ENCODE data around the gene MS4A10. TPM values are rescaled to one million over a fixed set of nuclear protein-coding genes. Genes with fewer than 3 reads are reported as not detected.

Gene MS4A10
- polyA plus RNA-seq, 1 donor: 0.08 TPM

GRCh38 chr11:60825118-60825517 lies 40.0 kb downstream of the MS4A10 start:
- no peak for DNase-seq (ENCODE audit: low read depth)

DNA sequence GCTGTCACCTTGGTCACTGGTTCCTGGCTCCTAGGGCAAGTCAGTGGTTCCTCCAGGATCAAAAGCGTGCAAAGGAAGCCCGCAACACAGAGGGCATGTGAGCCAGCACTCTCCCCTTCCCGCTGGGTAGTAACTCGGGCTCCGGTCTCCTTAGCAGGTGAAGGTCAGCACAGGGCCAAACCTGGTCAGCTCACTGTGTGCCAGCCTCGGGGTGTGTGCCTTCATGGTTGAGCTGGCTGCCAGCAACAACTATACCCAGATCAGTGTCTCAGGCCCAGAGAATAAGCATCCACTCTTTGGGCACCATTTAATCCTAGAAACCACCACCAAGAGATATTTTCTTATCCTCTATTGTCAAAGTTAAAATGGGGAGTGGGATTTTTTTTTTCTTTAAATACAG lies 40.7 kb downstream of the MS4A10 start:
- no peak for DNase-seq (ENCODE audit: low read depth)

DNA sequence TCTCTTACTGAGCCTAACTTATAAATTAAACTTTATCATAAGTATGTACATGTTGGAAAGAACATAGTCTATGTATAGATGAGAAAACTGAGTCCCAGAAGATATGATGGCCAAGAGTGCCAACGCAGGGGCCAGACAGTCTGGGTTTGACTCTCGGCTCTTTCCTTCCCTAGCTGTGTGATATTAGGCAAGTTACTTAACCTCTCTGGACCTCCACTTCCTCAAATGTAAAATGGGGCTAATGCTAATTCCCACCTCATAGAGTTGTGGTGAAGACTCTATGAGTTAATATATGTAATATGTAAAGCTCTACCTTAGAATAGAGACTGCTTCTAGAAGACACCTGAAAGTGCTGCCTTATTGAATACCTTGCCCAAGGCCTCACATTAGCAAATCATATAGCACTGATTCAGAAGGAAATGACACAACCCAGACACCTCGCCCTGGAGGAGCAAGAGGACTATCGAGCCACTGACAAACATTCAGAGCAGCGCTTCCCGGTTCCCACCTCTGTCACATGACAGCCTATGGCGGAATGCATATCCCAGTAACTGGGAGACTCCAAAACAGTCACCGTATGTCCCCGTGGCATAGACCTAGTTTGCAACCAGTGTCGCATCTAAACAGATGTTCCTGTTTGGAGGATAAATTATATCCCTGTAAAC lies 45.5 kb downstream of the MS4A10 start:
- DNase-seq (ENCODE audit: low read depth): no peak

GRCh38 chr11:60831143-60831500 lies 46.0 kb downstream of the MS4A10 start:
- peak; percentile 36 for DNase-seq (ENCODE audit: low read depth)

DNA sequence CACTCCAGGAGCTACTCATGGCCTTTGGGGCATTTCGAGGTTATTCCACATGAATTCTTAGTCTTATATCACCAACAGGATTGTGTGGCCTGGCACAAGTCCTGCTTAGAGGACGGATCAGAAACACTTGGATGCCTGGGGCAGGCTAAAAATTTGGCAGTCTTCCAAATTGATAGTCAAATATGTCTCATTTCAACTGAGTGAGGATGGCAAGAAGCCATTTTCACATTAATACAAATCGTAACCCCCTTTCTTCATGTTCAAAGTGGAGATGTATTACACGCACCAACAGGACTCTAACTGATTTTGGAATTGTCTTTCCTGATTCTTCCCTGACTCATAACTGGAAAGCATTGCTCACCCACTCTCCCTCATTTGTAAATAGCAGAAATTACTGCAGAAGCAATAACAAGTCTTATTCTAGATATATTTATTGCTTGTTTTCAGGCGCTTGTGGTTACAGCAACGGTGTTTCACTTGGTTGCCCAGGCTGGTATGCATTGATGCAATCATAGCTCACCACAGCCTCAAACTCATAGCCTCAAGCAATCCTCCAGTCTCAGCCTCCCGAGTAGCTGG lies 46.5 kb downstream of the MS4A10 start:
- DNase-seq (ENCODE audit: low read depth): no peak

DNA sequence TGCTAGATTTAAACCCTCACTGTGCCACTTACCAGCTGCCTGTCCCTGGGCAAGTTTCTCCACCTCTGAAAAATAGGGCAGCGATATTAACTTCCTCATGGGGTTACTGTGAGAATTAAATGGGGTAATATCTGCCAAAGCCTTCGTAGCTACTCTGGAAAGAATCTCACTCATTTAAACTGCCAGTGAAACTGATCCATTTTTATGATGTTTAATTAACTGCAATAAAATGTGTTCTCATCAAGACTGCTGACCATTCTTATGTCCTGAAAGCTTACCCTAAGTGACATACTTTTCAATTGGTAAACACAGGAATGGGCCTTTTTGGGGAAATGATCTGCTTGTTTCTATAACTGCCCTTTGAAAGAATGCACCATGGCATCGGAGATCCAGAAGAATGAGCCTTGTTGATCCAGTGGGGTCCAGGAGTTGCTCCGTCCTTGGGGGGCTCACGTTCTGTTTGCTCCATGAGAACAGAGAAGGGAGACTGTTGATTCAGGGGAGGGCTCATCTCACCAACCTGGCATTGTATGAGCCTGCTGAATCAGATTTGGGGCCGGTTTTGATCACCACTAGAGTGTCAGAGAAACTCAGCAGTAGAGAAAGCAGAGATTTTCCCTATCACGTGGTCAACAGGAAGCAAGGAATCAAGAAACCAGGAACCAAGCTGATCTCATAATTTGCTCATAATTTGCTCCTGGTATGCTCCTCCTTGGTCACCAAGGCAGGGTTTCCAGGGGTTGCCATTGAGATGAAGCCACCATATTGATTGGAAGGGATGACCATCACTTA lies 49.8 kb downstream of the MS4A10 start:
- DNase-seq (ENCODE audit: low read depth): no peak

GRCh38 chr11:60835534-60835846 lies 50.4 kb downstream of the MS4A10 start:
- DNase-seq (ENCODE audit: low read depth): no peak

DNA sequence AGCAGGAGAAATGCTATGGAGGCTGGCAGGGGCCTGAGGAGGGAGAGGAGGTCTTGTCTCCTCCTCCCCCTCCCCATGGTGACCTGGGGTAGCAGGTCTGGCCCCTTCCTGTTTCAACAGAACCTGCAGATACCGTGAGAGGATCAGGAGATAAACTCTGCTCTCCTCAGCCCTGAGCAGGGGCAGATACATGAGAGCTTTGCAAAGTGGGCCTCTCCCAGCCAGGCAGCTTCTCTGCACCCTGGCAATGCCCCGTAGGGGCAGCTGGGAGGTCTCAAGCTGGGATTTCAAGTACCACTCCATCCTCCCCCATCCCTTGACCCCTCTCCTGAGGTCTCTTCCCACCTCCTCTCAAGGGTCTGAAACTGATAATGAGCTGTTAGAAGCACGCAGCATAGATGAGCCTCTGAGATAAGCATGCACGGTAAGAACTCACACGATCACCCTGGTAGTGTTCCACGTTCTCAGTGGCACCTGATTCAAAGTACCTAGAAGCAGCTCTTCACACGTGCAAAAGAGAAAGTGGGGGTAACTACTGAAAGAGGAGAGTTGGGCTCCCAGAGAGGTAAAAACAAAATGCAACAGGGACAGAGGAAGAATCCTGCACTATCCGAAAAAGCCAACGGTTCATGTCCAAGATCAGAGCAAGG lies 51.9 kb downstream of the MS4A10 start:
- DNase-seq (ENCODE audit: low read depth): no peak

GRCh38 chr11:60838132-60838531 lies 53.0 kb downstream of the MS4A10 start:
- no peak for DNase-seq (ENCODE audit: low read depth)

GRCh38 chr11:60840470-60841430 lies 55.6 kb downstream of the MS4A10 start:
- peak; percentile 80 for DNase-seq (ENCODE audit: low read depth)

- DNase-seq (ENCODE audit: low read depth): peak; percentile 96
These were observed 56.9 kb downstream of the MS4A10 start, which contains the start of gene CCDC86 for GRCh38 chr11:60841797-60842667. Gene CCDC86 (plus strand): TSS chr11:60842113. CDS start chr11:60842125, 12 bp downstream.

DNA sequence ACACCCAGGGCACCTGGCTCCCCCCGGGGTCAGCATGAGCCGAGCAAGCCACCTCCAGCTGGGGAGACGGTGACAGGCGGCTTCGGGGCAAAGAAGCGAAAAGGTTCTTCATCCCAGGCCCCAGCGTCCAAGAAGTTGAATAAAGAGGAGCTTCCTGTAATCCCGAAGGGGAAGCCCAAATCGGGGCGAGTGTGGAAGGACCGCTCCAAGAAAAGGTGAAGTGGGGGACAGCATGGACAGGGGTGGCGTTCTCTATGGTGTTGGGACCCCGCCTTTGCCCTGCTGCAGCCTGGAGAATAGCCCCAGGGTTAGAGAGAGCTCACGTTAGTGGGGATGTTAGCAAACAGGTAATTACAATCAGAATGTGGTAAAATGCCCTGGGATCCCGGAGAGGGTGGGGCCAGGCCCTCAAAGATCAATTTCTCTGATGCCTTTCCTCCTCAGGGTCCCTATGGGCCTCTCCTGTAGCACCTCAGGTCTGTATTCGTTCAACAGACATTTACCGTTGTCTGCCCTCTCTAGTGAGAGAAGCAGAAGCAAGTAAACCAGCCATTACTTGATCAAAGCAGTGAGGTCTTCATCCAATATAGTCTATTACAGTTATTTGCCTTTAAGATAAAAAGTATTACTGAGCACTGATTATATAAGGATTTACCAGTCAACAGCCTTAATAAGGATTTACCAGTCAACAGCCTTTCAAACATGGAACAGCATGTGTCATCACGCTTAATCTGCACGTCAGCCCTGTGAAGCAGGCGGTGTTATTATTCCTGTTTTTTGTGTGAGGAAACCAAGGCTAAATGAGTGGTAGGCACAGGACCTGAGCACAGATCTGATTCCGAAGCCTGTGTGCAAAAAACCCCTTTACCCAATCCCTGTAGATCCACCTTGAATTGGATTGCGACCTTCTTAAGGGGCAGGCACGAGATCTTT lies 57.8 kb downstream of the MS4A10 start:
- DNase-seq (ENCODE audit: low read depth): no peak

DNA sequence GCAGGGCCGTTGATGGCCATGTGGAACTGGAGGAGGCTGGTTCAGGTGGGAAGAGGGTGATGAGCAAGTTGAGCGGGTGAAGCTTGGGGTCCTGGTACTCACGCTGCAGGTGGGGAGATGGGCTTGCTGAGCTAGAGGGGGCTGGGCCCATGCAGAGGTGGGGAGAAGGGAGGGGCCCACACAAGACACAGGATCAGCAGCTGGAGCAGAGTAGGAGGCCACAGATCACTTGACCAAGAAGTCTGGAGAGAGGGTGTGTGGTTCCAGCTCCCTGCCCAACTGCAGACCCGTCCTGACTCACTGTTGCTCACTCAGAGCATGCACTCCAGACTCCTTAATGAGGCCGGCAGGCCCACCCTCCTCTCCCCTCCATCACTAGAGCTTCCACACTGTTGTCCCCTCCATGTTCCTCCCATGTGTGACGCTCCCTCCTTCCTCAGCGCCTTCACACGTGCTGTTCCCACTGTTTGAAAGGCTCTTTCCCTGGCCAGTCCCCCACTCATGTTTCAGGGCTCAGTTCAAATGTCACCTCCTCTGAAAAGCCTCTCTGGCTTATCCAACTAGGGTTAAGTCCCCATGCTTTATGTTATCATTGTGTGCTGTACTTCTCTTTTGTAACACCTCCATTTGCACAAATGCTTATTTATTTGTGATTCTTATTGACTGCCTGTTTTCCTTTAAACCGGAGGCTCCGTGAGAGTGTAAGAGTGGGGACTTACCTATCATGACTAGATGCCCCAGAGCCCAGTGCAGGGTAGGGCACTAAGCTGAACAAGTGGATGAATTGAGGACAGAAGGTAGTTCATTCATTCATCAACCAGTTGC lies 59.1 kb downstream of the MS4A10 start:
- no peak for DNase-seq (ENCODE audit: low read depth)

- DNase-seq (ENCODE audit: low read depth): no peak
These were observed 59.7 kb downstream of the MS4A10 start for GRCh38 chr11:60844870-60845221.

GRCh38 chr11:60845338-60845737 lies 60.2 kb downstream of the MS4A10 start:
- no peak for DNase-seq (ENCODE audit: low read depth)

- DNase-seq (ENCODE audit: low read depth): no peak
These were observed 62.1 kb downstream of the MS4A10 start for GRCh38 chr11:60847281-60847680.

DNA sequence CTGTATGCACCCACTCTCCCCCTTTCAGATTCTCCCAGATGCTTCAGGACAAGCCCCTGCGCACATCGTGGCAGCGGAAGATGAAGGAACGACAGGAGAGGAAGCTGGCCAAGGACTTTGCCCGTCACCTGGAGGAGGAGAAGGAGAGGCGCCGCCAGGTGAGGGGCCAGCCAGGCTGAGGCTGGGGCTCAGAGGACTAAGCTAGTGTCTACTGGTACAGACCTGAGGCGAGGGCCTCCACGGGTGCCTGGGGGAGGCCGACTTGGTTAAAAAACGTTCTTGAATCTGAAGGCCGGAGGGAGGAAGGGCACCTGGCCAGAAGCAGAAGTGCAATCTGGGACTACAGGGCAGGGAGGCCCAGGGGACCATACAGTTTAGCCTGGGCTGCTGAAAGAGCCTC lies 62.8 kb downstream of the MS4A10 start:
- no peak for DNase-seq (ENCODE audit: low read depth)

- no peak for DNase-seq (ENCODE audit: low read depth)
These were observed 63.6 kb downstream of the MS4A10 start for GRCh38 chr11:60848714-60849151.

Data from forelimb muscle (tissue), 1 donor.